Lower leg skin (tissue), 4 donors: ENCODE results near the gene EXOC8. TPM values are rescaled to one million over a fixed set of nuclear protein-coding genes. Genes with fewer than 3 reads are reported as not detected.

Experiments
- DNase-seq, 2 donors: peaks; one replicate each; pipeline ENCODE4 v3.0.0-alpha.2; 2019; ENCODE audit warnings: low spot score in 2 of 2
- H3K4me3 ChIP-seq: fragments of 200-600 bp; sonication (generic); 2 replicates; pipeline ENCODE4 v1.5.1; 2017; ENCODE audit warnings: mild to moderate bottlenecking, low read depth; ENCODE audit not compliant: poor library complexity, severe bottlenecking
- CTCF ChIP-seq, 3 donors: fragments of 450-650 bp; IDR thresholded peaks; one replicate each; pipeline ENCODE4 v1.5.1; 2016; ENCODE audit warnings: antibody characterized with exemption in 3 of 3, mild to moderate bottlenecking in 3 of 3, moderate library complexity in 2 of 3
- POLR2A ChIP-seq, 2 donors: fragments of 450-650 bp; IDR thresholded peaks; one replicate each; pipeline ENCODE4 v1.6.1; 2016 to 2017; ENCODE audit warnings: antibody characterized with exemption in 2 of 2, mild to moderate bottlenecking in 1 of 2, moderate library complexity in 1 of 2
- WGBS, 2 donors: methylation state at CpG; one replicate each; pipeline ENCODE4 v1.1.5; 2018; 5-methylcytosine and 5-hydroxymethylcytosine counted together
- intact Hi-C: fragments of 100-400 bp; cut with DNase I; formaldehyde crosslinking; loops from one replicate; pipeline ENCODE4 v1.15.0; 2023; ENCODE audit warnings: low total_unique reads
- total RNA-seq, 4 donors: library from RNA; depleted of rRNA; stranded (reverse); fragments of >200 nt; gene quantifications; one replicate each; pipeline ENCODE4 v1.1.0, GENCODE V29; 2016

Gene EXOC8
- total RNA-seq: 10 to 100 TPM; 19.7 to 23.2 (median 22.2) TPM

GRCh38 chr1:231337472-231338269, at the start of gene EXOC8:
TSS of gene EXOC8 (minus strand) at chr1:231337852. CDS start at chr1:231337745, 107 bp downstream.
- intact Hi-C loops: no loop called here
- peak within 1 kb of the TSS; percentile 92 for H3K4me3 ChIP-seq
- 0 to 1% methylated on average over 54 to 55 of the region's 74 CpGs for WGBS, 2 donors
- TF ChIP-seq POLR2A (IDR thresholded peaks at IDR 0.05): no peak
- TF ChIP-seq CTCF (IDR thresholded peaks at IDR 0.05): no peak
- peak; percentile 93 to 99 for DNase-seq

GRCh38 chr1:231386466-231386865, 48.8 kb upstream of the EXOC8 start:
- no peak for DNase-seq
- intact Hi-C loops: no loop called here
- no peak overlapping the region for H3K4me3 ChIP-seq
- no peak for TF ChIP-seq POLR2A (IDR thresholded peaks at IDR 0.05)
- no peak for TF ChIP-seq CTCF (IDR thresholded peaks at IDR 0.05)

GRCh38 chr1:231385416-231385748, 47.7 kb upstream of the EXOC8 start:
- no peak for DNase-seq
- TF ChIP-seq POLR2A (IDR thresholded peaks at IDR 0.05) (no peak), CTCF (IDR thresholded peaks at IDR 0.05) (no peak)
- 82 to 85% methylated on average over 2 of the region's 2 CpGs for WGBS, 2 donors
- intact Hi-C loops: no loop called here
- no peak overlapping the region for H3K4me3 ChIP-seq

GRCh38 chr1:231384696-231385415, 47.2 kb upstream of the EXOC8 start:
- 91 to 94% methylated on average over 6 of the region's 6 CpGs for WGBS, 2 donors
- H3K4me3 ChIP-seq: no peak overlapping the region
- no peak for DNase-seq
- intact Hi-C loops: no loop called here
- TF ChIP-seq POLR2A (IDR thresholded peaks at IDR 0.05) (no peak), CTCF (IDR thresholded peaks at IDR 0.05) (no peak)

GRCh38 chr1:231383159-231383860, 45.7 kb upstream of the EXOC8 start:
- WGBS, 2 donors: 43 to 57% methylated on average over 5 of the region's 5 CpGs
- H3K4me3 ChIP-seq: no peak overlapping the region
- DNase-seq: no peak
- TF ChIP-seq CTCF (IDR thresholded peaks at IDR 0.05): no peak
- no peak for TF ChIP-seq POLR2A (IDR thresholded peaks at IDR 0.05)
- intact Hi-C loops: no loop called here
